Measurements from ENCODE around the gene HEXD.

- no peak for TF ChIP-seq TARDBP (IDR thresholded peaks at IDR 0.05)
- no peak for TF ChIP-seq FOXM1 (IDR thresholded peaks at IDR 0.05; ENCODE audit: borderline replicate concordance)
- no peak for TF ChIP-seq ELF4 (IDR thresholded peaks at IDR 0.05)
- no peak for TF ChIP-seq FOXA1 (IDR thresholded peaks at IDR 0.05)
- TF ChIP-seq SP1 (IDR thresholded peaks at IDR 0.05) = no peak
These were observed 14.2 kb upstream of the HEXD start for GRCh38 chr17:82403662-82404660.

Data from HEK293T (cell line).